VCaP (cell line): ENCODE measurements around the gene PEMT.

Experiments
- H3K27ac ChIP-seq: fragments of 450-650 bp; 2 replicates; pipeline ENCODE4 v1.5.1; 2017
- TF ChIP-seq, protein P1 (sequence below): fragments of 450-650 bp; conservative IDR thresholded peaks from 2 replicates; pipeline ENCODE4 v1.5.1; 2017; ENCODE audit warnings: mild to moderate bottlenecking, moderate library complexity

Gene PEMT

DNA sequence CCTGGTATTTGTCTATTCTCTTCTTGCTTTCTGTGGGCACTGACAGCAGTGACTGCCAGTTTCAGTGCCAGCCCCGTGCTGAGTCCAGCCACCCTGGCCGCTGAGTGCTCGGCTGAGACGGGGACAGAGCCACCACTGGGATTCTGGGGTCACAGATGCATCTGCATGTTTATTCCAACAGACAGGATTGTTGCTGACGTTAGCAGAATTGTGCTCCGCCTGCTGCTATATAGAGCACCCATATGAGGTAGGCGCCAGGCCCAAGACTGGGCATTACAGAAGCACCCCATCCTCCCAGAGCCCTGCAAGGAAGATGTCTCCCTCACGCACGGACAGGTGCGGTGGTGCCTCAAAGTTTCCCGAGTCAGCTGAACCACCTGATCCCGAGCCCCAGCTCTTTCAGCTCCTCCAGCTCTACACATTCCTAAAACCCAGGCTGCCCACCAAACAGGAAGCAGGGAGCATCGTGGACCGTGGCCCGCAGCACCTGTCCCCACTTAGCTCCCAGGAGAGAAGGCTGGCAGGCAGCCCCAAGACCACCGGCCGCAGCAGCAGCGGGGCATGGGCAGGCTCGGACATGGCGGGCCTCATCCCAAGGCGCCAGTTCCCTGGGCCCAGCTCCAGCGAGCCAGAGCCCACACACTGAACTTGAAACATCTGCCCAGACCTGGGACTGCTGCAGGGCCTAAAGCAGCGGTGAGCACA is 50.4 kb downstream of the PEMT start:
- TF ChIP-seq, protein P1, sequence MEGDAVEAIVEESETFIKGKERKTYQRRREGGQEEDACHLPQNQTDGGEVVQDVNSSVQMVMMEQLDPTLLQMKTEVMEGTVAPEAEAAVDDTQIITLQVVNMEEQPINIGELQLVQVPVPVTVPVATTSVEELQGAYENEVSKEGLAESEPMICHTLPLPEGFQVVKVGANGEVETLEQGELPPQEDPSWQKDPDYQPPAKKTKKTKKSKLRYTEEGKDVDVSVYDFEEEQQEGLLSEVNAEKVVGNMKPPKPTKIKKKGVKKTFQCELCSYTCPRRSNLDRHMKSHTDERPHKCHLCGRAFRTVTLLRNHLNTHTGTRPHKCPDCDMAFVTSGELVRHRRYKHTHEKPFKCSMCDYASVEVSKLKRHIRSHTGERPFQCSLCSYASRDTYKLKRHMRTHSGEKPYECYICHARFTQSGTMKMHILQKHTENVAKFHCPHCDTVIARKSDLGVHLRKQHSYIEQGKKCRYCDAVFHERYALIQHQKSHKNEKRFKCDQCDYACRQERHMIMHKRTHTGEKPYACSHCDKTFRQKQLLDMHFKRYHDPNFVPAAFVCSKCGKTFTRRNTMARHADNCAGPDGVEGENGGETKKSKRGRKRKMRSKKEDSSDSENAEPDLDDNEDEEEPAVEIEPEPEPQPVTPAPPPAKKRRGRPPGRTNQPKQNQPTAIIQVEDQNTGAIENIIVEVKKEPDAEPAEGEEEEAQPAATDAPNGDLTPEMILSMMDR, result no peak
- H3K27ac ChIP-seq, result peak overlapping the region; percentile 97; the same call in 1 of the 2 replicates

DNA sequence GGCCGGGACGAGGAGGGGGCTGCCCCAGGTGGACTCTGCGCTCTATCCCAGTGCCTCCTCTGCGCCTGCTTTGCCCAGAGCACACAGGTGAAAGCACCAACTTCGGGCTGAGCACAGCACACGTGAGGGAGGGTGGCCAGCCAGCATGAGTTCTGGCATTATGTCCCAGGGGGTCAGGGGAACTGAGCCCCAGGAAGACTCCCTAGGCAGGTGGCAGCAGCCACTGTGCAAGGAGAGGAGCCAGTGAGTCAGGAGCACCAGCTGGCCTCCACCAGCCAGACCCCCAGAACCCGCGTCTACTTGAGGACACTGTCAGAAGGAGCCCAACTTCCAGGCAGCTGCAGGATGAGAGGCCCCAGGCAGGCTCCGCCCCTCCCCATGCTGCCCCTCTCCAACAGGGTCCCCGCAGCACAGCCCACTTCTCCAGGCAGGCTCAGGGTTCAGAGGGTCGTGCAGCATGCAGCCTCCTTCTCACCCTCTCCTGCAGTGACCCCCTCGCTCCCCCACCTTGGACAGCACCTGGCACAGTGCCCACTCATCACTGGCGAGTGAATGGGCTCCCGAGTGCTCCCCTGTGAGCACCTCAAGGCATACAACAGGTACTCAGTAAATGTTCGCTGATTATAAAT is 51.1 kb downstream of the PEMT start:
- TF ChIP-seq, protein P1, result no peak
- H3K27ac ChIP-seq, result peak overlapping the region; percentile 97

DNA sequence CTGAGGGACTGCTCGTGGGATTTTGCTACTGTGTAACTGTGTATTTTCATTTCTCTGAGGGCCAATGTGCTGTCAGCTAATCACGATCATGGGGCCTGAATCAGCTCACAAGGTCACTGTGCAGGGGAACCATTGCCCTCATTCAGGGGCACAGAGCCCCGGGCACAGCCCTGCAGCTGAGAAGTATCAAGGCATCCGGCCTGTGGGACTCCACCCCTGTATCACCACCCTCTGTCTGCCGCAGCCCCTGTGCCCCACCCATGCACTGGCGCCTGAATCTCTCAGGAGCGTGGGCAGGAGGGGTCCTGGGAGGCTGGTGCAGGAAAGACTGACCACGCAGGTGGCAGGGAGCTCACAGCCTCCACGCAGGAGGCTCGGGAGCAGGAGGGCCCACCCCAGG is 51.9 kb downstream of the PEMT start:
- peak overlapping the region; percentile 97 for H3K27ac ChIP-seq
- TF ChIP-seq, protein P1, result no peak

DNA sequence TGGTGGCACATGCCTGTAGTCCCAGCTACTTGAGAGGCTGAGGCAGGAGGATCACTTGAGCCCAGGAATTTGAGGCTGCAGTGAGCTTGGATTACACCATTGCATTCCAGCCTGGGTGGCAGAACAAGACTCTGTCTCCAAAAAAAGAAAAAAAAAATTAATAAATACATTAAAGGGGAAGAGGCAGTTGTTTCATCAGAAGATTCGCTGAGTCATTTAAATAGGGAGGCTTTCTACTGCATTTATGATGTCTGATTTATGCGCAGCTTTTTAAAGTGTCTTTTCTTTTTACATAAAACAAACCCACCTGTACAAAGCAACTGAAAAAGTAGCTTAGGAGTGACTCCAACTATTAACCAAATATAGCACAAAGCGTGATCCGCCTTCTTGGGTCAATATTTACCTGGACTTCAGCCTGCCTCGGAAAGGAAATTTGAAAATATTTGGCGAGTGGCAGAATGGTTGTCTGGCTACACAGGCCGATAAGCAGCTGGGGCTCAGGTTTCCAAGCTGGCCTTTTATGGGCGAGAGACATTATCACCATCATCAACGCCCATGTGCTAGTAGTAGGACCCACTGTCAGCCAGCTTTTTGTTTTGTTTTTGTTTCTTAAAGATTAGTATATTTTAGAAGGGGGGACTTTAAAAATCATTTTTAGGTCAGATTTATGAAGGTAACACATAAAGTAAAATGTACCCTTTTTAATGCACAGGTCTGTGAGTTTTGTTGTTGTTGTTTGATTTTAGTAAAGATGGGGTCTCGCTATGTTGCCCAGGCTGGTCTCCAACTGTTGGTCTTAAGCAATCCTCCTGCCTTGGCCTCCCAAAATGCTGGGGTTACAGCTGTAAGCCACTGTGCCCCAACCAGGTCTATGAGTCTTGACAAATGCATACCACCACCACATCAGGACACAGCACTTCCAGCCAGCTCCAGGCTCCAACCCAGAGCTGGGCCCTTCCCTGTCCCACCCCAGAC is 52.8 kb downstream of the PEMT start:
- TF ChIP-seq, protein P1, result no peak
- peak overlapping the region; percentile 97 for H3K27ac ChIP-seq

DNA sequence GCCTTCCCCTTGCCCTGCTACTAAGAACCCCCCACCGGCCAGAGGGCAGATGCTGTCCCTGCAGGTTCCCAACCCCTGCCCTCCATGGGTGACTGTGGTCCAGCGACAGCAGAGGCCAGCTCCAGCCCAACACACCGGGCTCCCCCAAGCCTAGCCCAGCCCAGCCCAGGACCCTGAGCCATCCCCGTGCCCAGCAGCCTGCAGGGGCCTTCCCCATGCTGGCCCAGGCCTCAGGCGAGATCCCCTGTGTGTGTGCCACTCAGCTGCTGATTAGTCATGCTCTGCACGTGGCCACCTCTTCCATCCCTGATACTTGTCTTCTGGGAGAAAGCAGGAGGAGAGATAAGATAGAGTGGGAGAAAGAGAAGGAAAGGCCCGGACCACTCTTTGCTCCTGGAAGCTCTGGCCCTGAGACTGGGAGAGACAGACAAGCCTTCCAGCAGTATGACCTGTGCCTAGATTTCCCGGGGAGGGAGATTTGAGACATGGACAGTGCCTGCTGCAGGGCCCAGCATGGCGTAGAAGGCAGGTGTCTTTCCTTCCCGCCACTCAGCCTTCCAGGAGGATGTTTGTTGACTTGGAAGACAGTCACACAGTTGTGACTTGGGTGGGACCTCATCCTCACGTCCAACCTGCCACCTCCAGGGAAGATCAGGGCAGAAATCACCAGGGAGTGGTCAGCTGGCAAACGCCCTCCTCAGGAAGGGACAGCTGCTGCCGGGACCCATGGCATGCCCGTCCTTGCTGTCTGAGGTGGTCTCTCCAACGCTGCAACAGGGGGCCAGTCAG is 54.0 kb downstream of the PEMT start:
- H3K27ac ChIP-seq, result peak overlapping the region; percentile 97

DNA sequence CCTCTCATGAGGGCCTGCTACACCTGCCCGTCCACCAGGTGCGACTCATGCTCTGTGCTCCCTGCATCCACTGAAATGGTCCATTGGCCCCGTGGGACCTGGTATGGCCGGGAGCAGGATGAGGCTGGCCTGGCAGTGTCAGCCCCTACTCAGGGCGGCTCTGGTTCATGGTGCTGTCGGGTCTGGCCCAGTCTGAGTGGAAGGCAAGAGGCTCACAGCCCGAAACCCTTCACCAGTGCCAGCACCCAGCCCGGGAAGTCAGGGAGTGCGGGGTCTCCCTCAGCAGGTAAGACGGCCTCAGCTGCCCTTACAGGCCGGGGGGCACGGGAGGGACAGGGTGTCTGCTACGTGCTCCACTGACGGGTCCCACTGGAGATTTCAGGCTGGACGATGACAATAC is 54.8 kb downstream of the PEMT start:
- peak overlapping the region; percentile 97 for H3K27ac ChIP-seq
- TF ChIP-seq, protein P1, result no peak

More for the DNA sequence above, 54.0 kb downstream of the PEMT start:
- TF ChIP-seq, protein P1, result no peak
